NT2/D1 (cell line): Measurements from ENCODE around the gene ISX.

Experiments used
- SUZ12 ChIP-seq: IDR thresholded peaks from 2 replicates; pipeline ENCODE4 v1.6.1; 2011; ENCODE audit not compliant: insufficient read length, insufficient read depth; ENCODE audit errors: extremely low read depth
- YY1 ChIP-seq: IDR thresholded peaks from 2 replicates; pipeline ENCODE4 v1.6.1; 2011; ENCODE audit not compliant: insufficient read length, insufficient read depth
- ZNF274 ChIP-seq: IDR thresholded peaks from 2 replicates; pipeline ENCODE4 v1.6.1; 2011; ENCODE audit warnings: mild to moderate bottlenecking, low read depth, low read length

GRCh38 chr22:35114131-35114980 is 48.4 kb downstream of the ISX start:
- no peak for TF ChIP-seq YY1
- no peak for TF ChIP-seq ZNF274
- no peak for TF ChIP-seq SUZ12
